Measurements from ENCODE around the gene CHI3L2.

Gene CHI3L2

GRCh38 chr1:111221633-111222291, 5.8 kb upstream of the CHI3L2 start:
- no peak for DNase-seq

GRCh38 chr1:111222308-111223125, 5.0 kb upstream of the CHI3L2 start:
- peak; percentile 64 for DNase-seq

- no peak for DNase-seq
Measured at GRCh38 chr1:111223126-111223685, 4.3 kb upstream of the CHI3L2 start.

GRCh38 chr1:111225091-111225490, 2.4 kb upstream of the CHI3L2 start:
- DNase-seq = no peak

GRCh38 chr1:111225717-111226400, 1.7 kb upstream of the CHI3L2 start:
- DNase-seq = no peak

GRCh38 chr1:111227851-111228747, 586 bp downstream of the CHI3L2 start:
- no peak for DNase-seq

- no peak for DNase-seq
Measured at GRCh38 chr1:111228748-111229126, 1.2 kb downstream of the CHI3L2 start.

- DNase-seq = no peak
Measured at GRCh38 chr1:111232134-111232533, 4.6 kb downstream of the CHI3L2 start.

GRCh38 chr1:111234258-111234657, 6.7 kb downstream of the CHI3L2 start:
- no peak for DNase-seq

- DNase-seq = no peak
Measured at GRCh38 chr1:111234866-111235265, 7.4 kb downstream of the CHI3L2 start.

GRCh38 chr1:111236379-111236778, 8.9 kb downstream of the CHI3L2 start:
- no peak for DNase-seq

GRCh38 chr1:111236806-111237205, 9.3 kb downstream of the CHI3L2 start:
- DNase-seq = no peak

- no peak for DNase-seq
Measured at GRCh38 chr1:111238056-111238795, 10.7 kb downstream of the CHI3L2 start.

GRCh38 chr1:111241797-111242196, 14.3 kb downstream of the CHI3L2 start:
- DNase-seq = no peak

GRCh38 chr1:111242805-111243523, 15.5 kb downstream of the CHI3L2 start:
- DNase-seq = no peak

- no peak for DNase-seq
Measured at GRCh38 chr1:111247125-111247838, 19.8 kb downstream of the CHI3L2 start.

GRCh38 chr1:111249960-111250359, 22.4 kb downstream of the CHI3L2 start:
- no peak for DNase-seq

GRCh38 chr1:111251570-111251969, 24.1 kb downstream of the CHI3L2 start:
- DNase-seq = no peak

GRCh38 chr1:111252786-111253185, 25.3 kb downstream of the CHI3L2 start:
- no peak for DNase-seq

- no peak for DNase-seq
Measured at GRCh38 chr1:111253876-111254275, 26.4 kb downstream of the CHI3L2 start.
